Cerebellar nuclear complex (tissue), 1 donor: ENCODE results near the gene SERPINF2.
"Not testable (repeated sequence)": the region's sequence is repeated elsewhere in the genome, so short reads cannot be mapped to it uniquely, and the experiment has no call there.

Experiments
- DNase-seq, 2 experiments: peaks; one replicate each; lab custom pipeline; 2025; lab: John Stamatoyannopoulos, UW

Gene SERPINF2

GRCh38 chr17:1716076-1716911 is 26.4 kb upstream of the SERPINF2 start:
- peak; percentile 97 to 99 for DNase-seq

DNA sequence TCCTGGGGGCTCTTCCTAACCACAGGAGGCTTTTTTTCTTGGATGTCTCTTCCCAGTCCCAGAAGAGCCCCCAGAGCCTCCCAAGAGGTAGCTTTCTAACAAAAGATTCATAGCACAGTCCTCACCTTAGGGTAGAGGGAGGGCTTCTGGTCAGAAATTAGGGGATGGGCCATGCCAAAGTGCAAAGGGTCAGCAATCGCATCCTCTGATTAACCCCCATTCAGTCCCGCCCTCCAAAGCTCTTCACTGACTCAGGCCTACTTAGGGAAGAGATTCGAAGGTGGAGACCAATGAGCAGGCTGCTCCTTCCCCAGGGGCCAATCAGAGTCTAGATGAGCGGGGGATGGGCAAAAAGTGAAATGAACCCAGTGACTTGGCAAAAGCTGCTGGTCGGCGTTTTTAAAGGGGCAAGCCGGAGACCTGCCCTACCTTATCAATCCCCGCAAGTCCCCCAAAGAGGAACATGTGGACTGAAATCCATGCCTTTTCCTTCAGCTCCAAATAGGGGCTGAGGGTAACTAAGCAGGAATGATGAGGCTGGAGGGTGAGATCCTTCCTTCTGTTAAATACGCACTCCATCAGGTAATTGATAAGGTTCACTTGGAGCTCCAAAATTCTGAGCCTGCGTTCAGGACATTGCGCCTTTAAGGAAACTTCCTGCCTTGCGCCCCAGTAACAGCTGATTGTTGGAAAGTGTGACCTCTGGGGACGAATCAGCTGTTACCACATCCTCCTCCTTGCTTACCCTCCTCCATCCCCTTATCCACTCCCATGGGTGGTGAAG is 25.6 kb upstream of the SERPINF2 start:
- peak; percentile 58 to 92 for DNase-seq

DNA sequence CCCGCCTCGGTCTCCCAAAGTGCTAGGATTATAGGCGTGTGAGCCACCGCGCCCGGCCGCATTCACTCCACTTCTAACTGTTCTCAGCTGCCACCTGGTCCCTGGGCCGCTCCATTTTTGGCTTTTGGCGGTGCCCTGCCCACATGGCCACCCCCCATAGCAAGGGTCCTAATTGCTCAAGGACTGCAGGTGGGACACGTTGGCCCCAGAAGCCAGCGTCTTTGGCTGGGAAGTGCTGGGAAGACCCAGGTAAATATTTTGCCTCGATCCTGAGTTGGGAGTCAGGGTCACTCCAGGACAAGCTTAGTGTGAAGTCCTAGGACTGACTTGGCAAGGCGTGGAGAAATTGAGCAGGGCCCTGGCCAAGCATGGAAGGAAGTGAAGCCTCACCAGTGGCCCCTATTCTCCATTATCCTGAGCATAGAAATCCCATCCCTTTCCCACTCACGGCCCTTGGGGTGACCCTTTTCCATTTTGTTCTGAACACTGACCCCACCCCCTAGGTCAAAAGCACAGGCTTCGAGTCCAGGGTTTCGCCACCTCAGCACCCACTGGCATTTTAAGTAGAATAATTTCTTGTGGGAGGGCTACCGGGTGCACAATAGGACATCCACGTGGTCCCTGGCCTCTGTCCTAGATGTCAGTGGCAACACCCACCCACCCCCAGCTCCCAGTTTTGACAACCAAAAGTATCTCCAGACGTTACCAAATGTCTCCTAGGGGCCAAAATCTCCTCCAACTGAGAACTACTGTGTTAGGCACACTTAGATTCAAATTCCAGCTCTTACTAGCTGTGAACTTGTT is 24.1 kb upstream of the SERPINF2 start:
- DNase-seq, result no peak

DNA sequence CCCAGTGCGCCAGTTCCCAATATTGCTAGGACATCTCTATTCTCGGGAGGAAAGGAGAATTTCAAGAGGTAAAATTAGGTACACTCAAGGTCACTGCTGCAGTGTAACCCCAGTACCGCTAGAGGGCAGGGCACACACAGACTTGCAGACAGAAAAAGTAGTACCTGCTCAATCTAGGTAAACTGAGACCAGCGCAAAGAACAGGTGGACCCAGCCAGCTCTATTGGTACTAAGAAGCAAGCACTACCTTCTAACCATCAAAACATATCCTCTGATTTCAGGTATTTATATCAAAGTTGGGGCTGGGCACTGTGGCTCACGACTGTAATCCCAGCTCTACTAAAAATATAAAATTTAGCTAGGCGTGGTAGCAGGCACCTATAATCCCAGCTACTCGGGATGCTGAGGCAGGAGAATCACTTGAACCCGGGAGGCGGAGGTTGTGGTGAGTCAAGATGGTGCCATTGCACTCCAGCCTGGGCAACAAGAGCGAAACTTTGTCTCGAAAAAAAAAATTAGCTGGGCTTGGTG is 21.8 kb upstream of the SERPINF2 start:
- no peak for DNase-seq

- DNase-seq, result not testable (repeated sequence)
These were observed 20.6 kb upstream of the SERPINF2 start for GRCh38 chr17:1722022-1722421.

DNA sequence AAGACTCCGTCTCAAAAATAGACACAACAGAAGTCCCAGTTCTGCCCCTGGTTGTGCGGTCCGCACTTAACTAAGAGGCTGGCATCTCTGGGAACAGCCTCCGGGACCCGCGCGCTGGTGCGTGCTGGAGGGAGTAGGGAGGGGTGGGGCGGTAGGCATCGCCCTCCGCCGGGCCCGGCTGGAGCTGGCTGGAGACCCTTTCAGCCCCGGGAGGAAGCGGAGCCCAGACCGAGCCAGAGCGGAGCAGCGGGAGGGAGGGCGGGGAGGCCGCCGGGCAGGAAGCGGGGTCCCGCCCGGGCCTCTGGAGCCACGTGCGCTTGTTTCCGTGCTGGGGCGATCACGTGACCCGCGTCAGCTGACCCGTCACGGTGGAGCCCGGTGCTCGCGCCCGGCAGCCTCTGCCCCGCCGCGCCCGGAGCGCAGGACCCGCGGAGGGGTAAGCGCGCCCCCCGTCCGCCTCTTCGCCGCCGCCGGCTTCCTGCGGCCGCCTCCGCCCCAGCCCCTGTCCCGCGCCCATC is 18.3 kb upstream of the SERPINF2 start, which contains the start of gene WDR81:
TSS of gene WDR81 (plus strand) at position 354 of the 518 bp plus-strand sequence. CDS start 256 bp downstream, outside the sequence.
- no peak for DNase-seq

- no peak for DNase-seq
These were observed 17.6 kb upstream of the SERPINF2 start for GRCh38 chr17:1724869-1725641.

GRCh38 chr17:1725642-1726511 is 16.8 kb upstream of the SERPINF2 start:
- DNase-seq, result no peak

DNA sequence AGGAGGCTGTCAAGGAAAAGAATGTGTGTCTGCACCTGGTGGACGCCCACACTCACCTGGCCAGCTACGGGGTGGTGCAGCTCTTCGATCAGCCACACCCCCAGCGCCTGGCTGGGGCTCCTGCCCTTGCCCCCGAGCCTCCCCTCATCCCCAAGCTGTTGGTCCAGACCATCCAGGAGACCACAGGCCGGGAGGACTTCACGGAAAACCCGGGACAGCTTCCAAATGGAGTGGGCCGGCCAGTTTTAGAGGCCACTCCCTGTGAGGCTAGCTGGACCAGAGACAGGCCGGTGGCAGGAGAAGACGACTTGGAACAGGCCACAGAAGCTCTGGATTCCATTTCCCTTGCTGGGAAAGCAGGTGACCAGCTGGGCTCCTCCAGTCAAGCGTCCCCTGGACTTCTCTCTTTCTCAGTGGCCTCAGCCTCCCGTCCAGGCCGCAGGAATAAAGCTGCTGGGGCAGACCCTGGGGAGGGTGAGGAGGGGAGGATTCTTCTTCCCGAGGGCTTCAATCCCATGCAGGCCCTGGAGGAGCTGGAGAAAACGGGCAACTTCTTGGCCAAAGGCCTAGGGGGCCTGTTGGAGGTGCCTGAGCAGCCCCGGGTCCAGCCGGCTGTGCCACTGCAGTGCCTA is 15.9 kb upstream of the SERPINF2 start:
- DNase-seq, result no peak

GRCh38 chr17:1727258-1727789 is 15.3 kb upstream of the SERPINF2 start:
- DNase-seq, result no peak

DNA sequence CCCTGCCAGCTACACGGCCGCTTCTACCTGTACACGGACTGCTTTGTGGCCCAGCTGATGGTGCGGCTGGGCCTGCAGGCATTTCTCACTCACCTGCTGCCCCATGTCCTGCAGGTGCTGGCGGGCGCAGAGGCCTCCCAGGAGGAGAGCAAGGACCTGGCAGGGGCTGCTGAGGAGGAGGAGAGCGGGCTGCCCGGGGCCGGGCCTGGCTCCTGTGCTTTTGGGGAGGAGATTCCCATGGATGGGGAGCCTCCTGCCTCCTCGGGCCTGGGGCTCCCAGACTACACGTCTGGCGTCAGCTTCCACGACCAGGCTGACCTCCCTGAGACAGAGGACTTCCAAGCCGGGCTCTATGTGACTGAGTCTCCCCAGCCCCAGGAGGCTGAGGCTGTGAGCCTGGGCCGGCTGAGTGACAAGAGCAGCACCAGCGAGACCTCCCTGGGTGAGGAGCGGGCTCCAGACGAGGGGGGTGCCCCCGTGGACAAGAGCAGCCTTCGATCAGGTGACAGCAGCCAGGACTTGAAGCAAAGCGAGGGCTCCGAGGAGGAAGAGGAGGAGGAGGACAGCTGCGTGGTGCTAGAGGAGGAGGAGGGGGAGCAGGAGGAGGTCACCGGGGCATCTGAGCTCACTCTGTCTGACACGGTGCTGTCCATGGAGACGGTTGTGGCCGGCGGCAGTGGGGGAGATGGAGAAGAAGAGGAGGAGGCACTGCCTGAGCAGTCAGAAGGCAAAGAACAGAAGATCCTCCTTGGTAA is 14.6 kb upstream of the SERPINF2 start:
- no peak for DNase-seq

GRCh38 chr17:1729966-1730325 is 12.7 kb upstream of the SERPINF2 start:
- DNase-seq, result no peak

- DNase-seq, result peak in 1 of 2 experiments; percentile 3
These were observed 12.1 kb upstream of the SERPINF2 start for GRCh38 chr17:1730326-1731193.

GRCh38 chr17:1731194-1731506 is 11.5 kb upstream of the SERPINF2 start:
- DNase-seq, result no peak

GRCh38 chr17:1732241-1732832 is 10.3 kb upstream of the SERPINF2 start:
- no peak for DNase-seq

- no peak for DNase-seq
These were observed 9.8 kb upstream of the SERPINF2 start for GRCh38 chr17:1732833-1733321.

DNA sequence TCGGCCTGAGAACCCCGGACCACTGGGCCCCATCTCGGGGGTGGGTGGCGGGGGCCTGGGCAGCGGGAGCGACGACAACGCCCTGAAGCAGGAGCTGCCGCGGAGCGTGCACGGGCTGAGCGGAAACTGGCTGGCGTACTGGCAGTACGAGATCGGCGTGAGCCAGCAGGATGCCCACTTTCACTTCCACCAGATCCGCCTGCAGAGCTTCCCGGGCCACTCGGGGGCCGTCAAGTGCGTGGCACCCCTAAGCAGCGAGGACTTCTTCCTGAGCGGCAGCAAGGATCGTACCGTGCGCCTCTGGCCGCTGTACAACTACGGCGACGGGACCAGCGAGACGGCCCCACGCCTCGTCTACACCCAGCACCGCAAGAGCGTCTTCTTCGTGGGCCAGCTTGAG is 8.9 kb upstream of the SERPINF2 start:
- no peak for DNase-seq
